Amygdala (tissue), 56 donors: ENCODE results near the gene PRSS1.

Experiments used
- DNase-seq, 56 donors: peaks; one replicate each; lab custom pipeline; 2025; lab: John Stamatoyannopoulos, UW

Gene PRSS1

GRCh38 chr7:142791502-142791901 lies 42.2 kb downstream of the PRSS1 start:
- no peak for DNase-seq

GRCh38 chr7:142792129-142792528 lies 42.9 kb downstream of the PRSS1 start:
- no peak for DNase-seq

GRCh38 chr7:142792593-142792992 lies 43.3 kb downstream of the PRSS1 start:
- no peak for DNase-seq

GRCh38 chr7:142793156-142793555 lies 43.9 kb downstream of the PRSS1 start:
- no peak for DNase-seq

- DNase-seq = no peak
Observed at GRCh38 chr7:142795339-142795863, 46.1 kb downstream of the PRSS1 start.

- DNase-seq = no peak
Observed at GRCh38 chr7:142796001-142796500, 46.8 kb downstream of the PRSS1 start.

- no peak for DNase-seq
Observed at GRCh38 chr7:142796501-142797390, 47.5 kb downstream of the PRSS1 start.

DNA sequence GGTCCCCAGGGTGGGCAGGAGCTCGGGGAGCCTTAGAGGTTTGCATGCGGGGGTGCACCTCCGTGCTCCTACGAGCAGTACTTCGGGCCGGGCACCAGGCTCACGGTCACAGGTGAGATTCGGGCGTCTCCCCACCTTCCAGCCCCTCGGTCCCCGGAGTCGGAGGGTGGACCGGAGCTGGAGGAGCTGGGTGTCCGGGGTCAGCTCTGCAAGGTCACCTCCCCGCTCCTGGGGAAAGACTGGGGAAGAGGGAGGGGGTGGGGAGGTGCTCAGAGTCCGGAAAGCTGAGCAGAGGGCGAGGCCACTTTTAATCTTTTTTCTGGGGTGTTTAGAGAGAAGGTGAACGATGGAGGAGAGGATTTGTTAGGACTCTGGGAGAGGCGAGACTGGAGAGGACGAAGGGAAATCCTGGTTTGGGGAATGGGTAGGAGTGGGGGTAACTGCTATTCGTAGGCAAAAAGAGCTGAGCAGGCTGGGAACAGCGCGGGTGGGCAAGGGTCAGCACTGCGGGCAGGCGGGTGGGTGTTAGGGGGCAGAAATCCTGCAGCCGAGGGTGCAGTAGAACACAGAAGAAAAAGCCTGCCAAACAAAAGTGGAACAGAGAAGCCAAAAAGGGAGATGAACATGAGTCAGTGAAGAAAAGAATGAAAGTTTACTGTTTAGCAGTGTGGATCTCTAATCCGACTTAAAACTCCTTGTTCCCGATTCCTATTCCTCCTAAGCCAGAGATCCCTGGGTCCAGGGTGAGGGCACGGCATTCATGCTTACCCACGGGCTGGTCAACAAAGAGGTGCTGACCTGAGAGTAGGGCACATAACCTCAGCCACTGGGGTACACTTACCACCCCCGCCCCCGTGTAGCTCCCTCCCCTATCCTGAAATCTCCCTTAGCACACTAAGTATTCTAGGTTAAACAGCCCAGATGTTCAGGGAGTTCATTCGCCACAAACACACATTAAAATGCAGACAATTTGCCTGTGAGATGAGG lies 48.4 kb downstream of the PRSS1 start:
- no peak for DNase-seq

DNA sequence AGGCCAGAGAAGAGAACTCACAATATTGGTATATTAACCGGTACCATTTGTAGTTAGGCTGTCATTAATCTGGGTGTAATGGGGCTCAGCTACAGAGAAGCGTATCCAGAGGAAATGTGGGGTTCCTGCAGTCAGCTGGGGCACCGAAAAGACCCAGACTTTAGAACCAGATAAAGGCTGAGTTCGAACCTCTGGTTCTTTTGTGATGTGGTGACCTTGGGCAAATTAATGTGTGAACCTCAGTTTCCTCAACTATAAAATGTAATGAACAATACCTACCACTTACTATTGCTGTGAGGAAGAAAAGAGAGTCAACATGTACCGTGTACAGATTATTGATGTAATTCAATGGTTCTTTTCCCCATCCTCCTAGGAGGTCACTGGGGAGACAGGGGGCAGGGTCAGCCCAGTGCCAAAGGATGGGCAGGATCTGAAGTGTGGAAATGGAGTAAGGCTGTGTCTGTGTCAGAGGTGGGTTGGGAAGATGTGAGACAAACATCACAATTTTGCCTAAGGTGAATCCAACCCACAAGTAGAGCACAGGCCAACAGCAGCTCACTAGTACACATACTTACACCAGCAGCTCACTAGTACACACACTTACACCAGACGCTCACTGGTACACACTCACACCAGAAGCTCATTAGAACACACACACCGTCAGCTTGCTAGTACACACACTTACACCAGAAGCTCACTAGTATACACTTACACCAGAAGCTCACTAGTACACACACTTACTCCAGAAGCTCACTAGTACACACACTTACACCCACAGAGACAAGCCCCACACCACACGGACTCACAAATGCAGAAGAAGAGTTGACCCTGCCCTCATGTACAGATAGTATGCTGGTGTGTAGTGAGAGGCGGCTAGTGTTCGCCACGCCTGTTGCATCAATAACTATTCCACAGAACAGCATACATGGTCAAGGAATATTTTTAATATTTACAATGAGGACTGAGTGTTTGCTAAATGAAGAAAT lies 49.5 kb downstream of the PRSS1 start:
- no peak for DNase-seq

DNA sequence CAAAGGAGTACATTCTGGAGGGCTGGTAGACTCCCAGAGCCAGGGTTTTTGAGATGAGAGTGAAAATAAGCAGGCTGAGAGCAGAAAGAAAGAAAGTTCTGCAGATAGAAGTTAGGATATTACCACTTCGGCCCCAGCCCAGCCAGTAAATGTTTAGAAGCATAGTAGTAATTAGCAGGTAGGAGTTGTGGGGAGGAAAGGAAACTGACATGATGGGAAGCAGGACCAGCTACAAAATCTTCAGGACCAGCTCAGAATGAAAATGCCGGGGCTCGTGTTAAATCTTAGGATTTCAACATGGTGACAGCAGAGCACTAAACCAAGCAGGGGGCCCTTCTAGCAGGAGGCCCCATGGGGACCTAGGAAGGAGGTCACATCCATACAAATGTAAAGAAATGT lies 50.2 kb downstream of the PRSS1 start:
- DNase-seq = no peak

GRCh38 chr7:142800088-142800487 lies 50.8 kb downstream of the PRSS1 start:
- no peak for DNase-seq

DNA sequence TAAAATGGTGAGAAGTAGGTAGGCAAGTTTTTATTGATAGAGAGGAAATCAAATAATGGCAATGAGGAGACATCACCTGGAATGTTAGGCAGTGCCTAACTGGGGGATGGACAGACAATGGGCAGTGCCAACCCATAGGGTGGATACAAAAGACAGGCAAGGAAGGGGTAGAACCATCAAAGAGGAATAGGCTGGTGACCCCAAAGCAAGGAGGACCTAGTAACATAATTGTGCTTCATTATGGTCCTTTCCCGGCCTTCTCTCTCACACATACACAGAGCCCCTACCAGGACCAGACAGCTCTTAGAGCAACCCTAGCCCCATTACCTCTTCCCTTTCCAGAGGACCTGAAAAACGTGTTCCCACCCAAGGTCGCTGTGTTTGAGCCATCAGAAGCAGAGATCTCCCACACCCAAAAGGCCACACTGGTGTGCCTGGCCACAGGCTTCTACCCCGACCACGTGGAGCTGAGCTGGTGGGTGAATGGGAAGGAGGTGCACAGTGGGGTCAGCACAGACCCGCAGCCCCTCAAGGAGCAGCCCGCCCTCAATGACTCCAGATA lies 51.5 kb downstream of the PRSS1 start:
- DNase-seq = no peak

- no peak for DNase-seq
Observed at GRCh38 chr7:142801601-142802295, 52.5 kb downstream of the PRSS1 start.

DNA sequence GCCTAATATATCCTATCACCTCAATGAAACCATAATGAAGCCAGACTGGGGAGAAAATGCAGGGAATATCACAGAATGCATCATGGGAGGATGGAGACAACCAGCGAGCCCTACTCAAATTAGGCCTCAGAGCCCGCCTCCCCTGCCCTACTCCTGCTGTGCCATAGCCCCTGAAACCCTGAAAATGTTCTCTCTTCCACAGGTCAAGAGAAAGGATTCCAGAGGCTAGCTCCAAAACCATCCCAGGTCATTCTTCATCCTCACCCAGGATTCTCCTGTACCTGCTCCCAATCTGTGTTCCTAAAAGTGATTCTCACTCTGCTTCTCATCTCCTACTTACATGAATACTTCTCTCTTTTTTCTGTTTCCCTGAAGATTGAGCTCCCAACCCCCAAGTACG lies 53.0 kb downstream of the PRSS1 start:
- DNase-seq = no peak
